Measurements from ENCODE around the gene TMEM51. TPM values are rescaled to one million over a fixed set of nuclear protein-coding genes. Genes with fewer than 3 reads are reported as not detected.
"Not testable (repeated sequence)": the region's sequence is repeated elsewhere in the genome, so short reads cannot be mapped to it uniquely, and the experiment has no call there.

TMEM51 gene
- polyA plus RNA-seq, 1 donor from 2014 or later, result 1.7 TPM

- no peak overlapping the region for H3K27ac ChIP-seq (ENCODE audit: low read length)
- H3K9me2 ChIP-seq (ENCODE audit: insufficient read depth, low read length), result no peaks in the 10 kb centered on the region
- H3K9ac ChIP-seq (ENCODE audit: low read length), result no peak overlapping the region
Measured at GRCh38 chr1:15132965-15133364, 20.6 kb upstream of the TMEM51 start.

GRCh38 chr1:15134285-15134684 is 19.3 kb upstream of the TMEM51 start:
- H3K4me2 ChIP-seq (ENCODE audit: low read length), result no peak overlapping the region
- no peak overlapping the region for H3K9ac ChIP-seq (ENCODE audit: low read length)
- no peaks in the 10 kb centered on the region for H4K20me1 ChIP-seq (ENCODE audit: insufficient read depth)

More at GRCh38 chr1:15132965-15133364, 20.6 kb upstream of the TMEM51 start:
- H3K36me3 ChIP-seq (ENCODE audit: insufficient read depth, low read length), result no peaks in the 10 kb centered on the region
- no peak for TF ChIP-seq POLR2AphosphoS5 (IDR thresholded peaks at IDR 0.05)
- TF ChIP-seq MXI1 (conservative IDR thresholded peaks at IDR 0.05; ENCODE audit: poor library complexity, severe bottlenecking), result no peak
- TF ChIP-seq EP300 (conservative IDR thresholded peaks at IDR 0.05; ENCODE audit: poor library complexity, severe bottlenecking), result no peak
- no peak for TF ChIP-seq TAF1 (IDR thresholded peaks at IDR 0.05; ENCODE audit: low read depth)
- no peak for TF ChIP-seq EZH2 (IDR thresholded peaks at IDR 0.05; ENCODE audit: borderline replicate concordance, insufficient read depth, low read length, poor library complexity, severe bottlenecking)
- no peak for TF ChIP-seq CTCF (IDR thresholded peaks at IDR 0.05; ENCODE audit: poor library complexity, severe bottlenecking)
- no peak for TF ChIP-seq SMC3 (conservative IDR thresholded peaks at IDR 0.05; ENCODE audit: poor library complexity)
- TF ChIP-seq REST (IDR thresholded peaks at IDR 0.05; ENCODE audit: borderline replicate concordance), result no peak
- no peak for TF ChIP-seq RAD21 (conservative IDR thresholded peaks at IDR 0.05)
- H3K9me3 ChIP-seq (ENCODE audit: low read length), result no peaks in the 10 kb centered on the region
- no peaks in the 10 kb centered on the region for H3K79me2 ChIP-seq (replicated peaks; ENCODE audit: insufficient read depth, low read length)
- no peaks in the 10 kb centered on the region for H3K27me3 ChIP-seq (ENCODE audit: insufficient read depth, low read depth, low read length)
- H2AFZ ChIP-seq (ENCODE audit: low read depth, low read length), result no peak overlapping the region
- H3K4me2 ChIP-seq (ENCODE audit: low read length), result no peak overlapping the region
- no peak overlapping the region for H3K4me3 ChIP-seq (ENCODE audit: low read length)
- no peaks in the 10 kb centered on the region for H4K20me1 ChIP-seq (ENCODE audit: insufficient read depth)
- no peaks in the 10 kb centered on the region for H3F3A ChIP-seq (ENCODE audit: insufficient read depth, low read length, poor library complexity, severe bottlenecking)

GRCh38 chr1:15135604-15136003 is 17.9 kb upstream of the TMEM51 start:
- H3K4me3 ChIP-seq (ENCODE audit: low read length); H3F3A ChIP-seq (ENCODE audit: insufficient read depth, low read length, poor library complexity, severe bottlenecking); H3K9me2 ChIP-seq (ENCODE audit: insufficient read depth, low read length); H3K9ac ChIP-seq (ENCODE audit: low read length); H3K79me2 ChIP-seq (replicated peaks; ENCODE audit: insufficient read depth, low read length); H2AFZ ChIP-seq (ENCODE audit: low read depth, low read length); H4K20me1 ChIP-seq (ENCODE audit: insufficient read depth); H3K4me2 ChIP-seq (ENCODE audit: low read length); H3K27ac ChIP-seq (ENCODE audit: low read length); H3K9me3 ChIP-seq (ENCODE audit: low read length); H3K36me3 ChIP-seq (ENCODE audit: insufficient read depth, low read length); H3K27me3 ChIP-seq (ENCODE audit: insufficient read depth, low read depth, low read length): not testable (repeated sequence)

More at GRCh38 chr1:15134285-15134684, 19.3 kb upstream of the TMEM51 start:
- Histone ChIP-seq H3K27ac (ENCODE audit: low read length) (no peak overlapping the region), H2AFZ (ENCODE audit: low read depth, low read length) (no peak overlapping the region), H3K36me3 (ENCODE audit: insufficient read depth, low read length) (no peaks in the 10 kb centered on the region), H3F3A (ENCODE audit: insufficient read depth, low read length, poor library complexity, severe bottlenecking) (no peaks in the 10 kb centered on the region), H3K79me2 (replicated peaks; ENCODE audit: insufficient read depth, low read length) (no peaks in the 10 kb centered on the region), H3K27me3 (ENCODE audit: insufficient read depth, low read depth, low read length) (no peaks in the 10 kb centered on the region), H3K4me3 (ENCODE audit: low read length) (no peak overlapping the region), H3K9me3 (ENCODE audit: low read length) (no peaks in the 10 kb centered on the region), H3K9me2 (ENCODE audit: insufficient read depth, low read length) (no peaks in the 10 kb centered on the region)
- TF ChIP-seq CTCF (IDR thresholded peaks at IDR 0.05; ENCODE audit: poor library complexity, severe bottlenecking), result no peak
- no peak for TF ChIP-seq POLR2AphosphoS5 (IDR thresholded peaks at IDR 0.05)
- no peak for TF ChIP-seq TAF1 (IDR thresholded peaks at IDR 0.05; ENCODE audit: low read depth)
- TF ChIP-seq EZH2 (IDR thresholded peaks at IDR 0.05; ENCODE audit: borderline replicate concordance, insufficient read depth, low read length, poor library complexity, severe bottlenecking), result no peak
- no peak for TF ChIP-seq EP300 (conservative IDR thresholded peaks at IDR 0.05; ENCODE audit: poor library complexity, severe bottlenecking)
- no peak for TF ChIP-seq RAD21 (conservative IDR thresholded peaks at IDR 0.05)
